Measurements from ENCODE around the gene TXNDC5.

TXNDC5 gene

GRCh38 chr6:7848229-7848628, 62.4 kb downstream of the TXNDC5 start:
- no peak for FAIRE-seq

- FAIRE-seq = no peak
Measured at GRCh38 chr6:7846966-7847818, 63.4 kb downstream of the TXNDC5 start.

- no peak for FAIRE-seq
Measured at GRCh38 chr6:7841781-7842468, 68.7 kb downstream of the TXNDC5 start.

- FAIRE-seq = no peak
Measured at GRCh38 chr6:7836371-7837026, 74.1 kb downstream of the TXNDC5 start.

- no peak for FAIRE-seq
Measured at GRCh38 chr6:7833751-7834070, 76.9 kb downstream of the TXNDC5 start.

- no peak for FAIRE-seq
Measured at GRCh38 chr6:7832904-7833750, 77.5 kb downstream of the TXNDC5 start.

Measured in TTC549 (cell line).